Fibroblast of mammary gland (primary cell): ENCODE data around the gene OTOP2.

Experiments used
- DNase-seq: peaks from one replicate; pipeline ENCODE4 v3.0.0-alpha.2; 2010; ENCODE audit warnings: low read depth
- H3K4me3 ChIP-seq: 2 replicates; pipeline ENCODE4 v1.5.1; 2011; ENCODE audit warnings: low read depth, mild to moderate bottlenecking, low read length, moderate library complexity; ENCODE audit not compliant: control insufficient read depth
- TF ChIP-seq, protein P1 (sequence below): conservative IDR thresholded peaks from 2 replicates; pipeline ENCODE4 v1.5.1; 2011; ENCODE audit warnings: low read depth, low read length, inconsistent platforms; ENCODE audit not compliant: control insufficient read depth, insufficient read depth

Gene OTOP2

GRCh38 chr17:74916136-74916850 is 7.8 kb upstream of the OTOP2 start:
- TF ChIP-seq, protein P1, sequence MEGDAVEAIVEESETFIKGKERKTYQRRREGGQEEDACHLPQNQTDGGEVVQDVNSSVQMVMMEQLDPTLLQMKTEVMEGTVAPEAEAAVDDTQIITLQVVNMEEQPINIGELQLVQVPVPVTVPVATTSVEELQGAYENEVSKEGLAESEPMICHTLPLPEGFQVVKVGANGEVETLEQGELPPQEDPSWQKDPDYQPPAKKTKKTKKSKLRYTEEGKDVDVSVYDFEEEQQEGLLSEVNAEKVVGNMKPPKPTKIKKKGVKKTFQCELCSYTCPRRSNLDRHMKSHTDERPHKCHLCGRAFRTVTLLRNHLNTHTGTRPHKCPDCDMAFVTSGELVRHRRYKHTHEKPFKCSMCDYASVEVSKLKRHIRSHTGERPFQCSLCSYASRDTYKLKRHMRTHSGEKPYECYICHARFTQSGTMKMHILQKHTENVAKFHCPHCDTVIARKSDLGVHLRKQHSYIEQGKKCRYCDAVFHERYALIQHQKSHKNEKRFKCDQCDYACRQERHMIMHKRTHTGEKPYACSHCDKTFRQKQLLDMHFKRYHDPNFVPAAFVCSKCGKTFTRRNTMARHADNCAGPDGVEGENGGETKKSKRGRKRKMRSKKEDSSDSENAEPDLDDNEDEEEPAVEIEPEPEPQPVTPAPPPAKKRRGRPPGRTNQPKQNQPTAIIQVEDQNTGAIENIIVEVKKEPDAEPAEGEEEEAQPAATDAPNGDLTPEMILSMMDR: no peak
- no peak overlapping the region for H3K4me3 ChIP-seq

GRCh38 chr17:74916851-74917199 is 7.2 kb upstream of the OTOP2 start:
- TF ChIP-seq, protein P1: no peak
- H3K4me3 ChIP-seq: no peak overlapping the region
- DNase-seq: no peak

More at GRCh38 chr17:74916136-74916850, 7.8 kb upstream of the OTOP2 start:
- DNase-seq: no peak

GRCh38 chr17:74917430-74917829 is 6.6 kb upstream of the OTOP2 start:
- TF ChIP-seq, protein P1: no peak
- no peak for DNase-seq
- H3K4me3 ChIP-seq: no peak overlapping the region

- TF ChIP-seq, protein P1: no peak
- H3K4me3 ChIP-seq: no peak overlapping the region
- no peak for DNase-seq
Observed at GRCh38 chr17:74918906-74919305, 5.2 kb upstream of the OTOP2 start.

DNA sequence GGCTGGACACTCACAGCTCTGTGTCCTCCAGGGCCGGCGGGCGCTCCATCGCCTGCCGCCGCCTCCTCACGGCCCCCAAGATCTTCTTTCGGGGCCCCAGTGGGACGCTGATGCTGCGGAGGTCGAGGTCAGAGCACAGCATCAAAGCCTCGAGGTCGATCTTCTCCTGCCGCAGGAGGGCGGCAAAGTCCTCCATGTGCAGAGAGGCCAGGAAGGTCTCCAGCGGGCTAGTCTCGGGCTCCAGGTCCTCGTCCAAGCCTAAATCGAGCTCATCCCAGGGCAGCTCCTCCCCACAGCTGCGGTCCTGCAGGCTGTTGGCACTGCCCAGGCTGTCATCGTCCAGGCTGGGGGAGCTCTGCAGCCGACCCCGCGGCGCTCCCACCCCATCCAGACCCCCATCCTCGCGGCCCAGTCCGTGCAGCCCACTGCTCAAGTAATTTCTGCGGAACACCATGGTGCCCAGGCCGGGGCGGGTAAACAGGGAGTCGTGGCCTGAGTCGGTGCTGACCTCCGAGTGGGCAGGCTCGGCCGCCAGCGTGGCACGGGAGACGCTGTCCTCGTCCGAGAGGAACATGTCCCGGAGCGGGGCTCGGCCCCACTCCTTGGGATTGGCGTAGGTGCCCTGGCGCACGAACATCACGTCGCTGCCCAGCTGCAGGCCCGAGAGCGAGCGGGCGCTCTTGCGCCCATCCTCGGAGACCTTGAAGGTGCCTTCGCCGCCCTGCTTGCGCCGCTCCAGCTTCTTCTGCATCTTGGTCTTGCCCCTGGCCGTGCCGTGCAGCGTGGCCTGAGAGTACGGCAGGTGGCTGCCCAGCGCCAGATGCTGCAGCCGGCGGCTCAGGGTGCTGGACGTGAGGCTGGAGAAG is 4.4 kb upstream of the OTOP2 start:
- peak; percentile 3 for DNase-seq
- H3K4me3 ChIP-seq: no peak overlapping the region
- TF ChIP-seq, protein P1: no peak

DNA sequence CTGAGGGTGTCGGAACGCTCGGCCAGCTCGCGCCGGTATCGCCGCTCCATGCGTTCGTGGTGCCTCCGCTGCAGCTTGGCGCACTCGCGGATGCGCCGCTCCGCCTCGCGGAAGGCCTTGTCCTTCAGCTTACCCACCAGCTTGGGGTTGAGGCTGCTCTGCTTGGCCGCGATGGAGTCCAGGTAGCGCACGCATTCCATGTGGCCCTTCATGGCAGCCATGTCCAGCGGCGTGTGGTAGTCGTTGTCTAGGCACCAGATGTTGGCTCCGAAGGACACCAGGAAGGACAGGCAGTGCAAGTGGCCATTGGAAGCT is 3.8 kb upstream of the OTOP2 start:
- DNase-seq: no peak
- TF ChIP-seq, protein P1: no peak
- no peak overlapping the region for H3K4me3 ChIP-seq

- DNase-seq: no peak
- TF ChIP-seq, protein P1: no peak
- H3K4me3 ChIP-seq: no peak overlapping the region
Observed at GRCh38 chr17:74920642-74921025, 3.4 kb upstream of the OTOP2 start.
